Right lung (tissue), 5 donors: Measurements from ENCODE around the gene ADAP1. TPM values are rescaled to one million over a fixed set of nuclear protein-coding genes. Genes with fewer than 3 reads are reported as not detected.
"Not testable (repeated sequence)": the region's sequence is repeated elsewhere in the genome, so short reads cannot be mapped to it uniquely, and the experiment has no call there.

Experiments
- DNase-seq, 2 donors: peaks; one replicate each; pipeline ENCODE4 v3.0.0-alpha.2; 2013
- polyA plus RNA-seq, 5 donors: library from polyadenylated mRNA; unstranded; fragments of 120-200 nt; gene quantifications; one replicate each; pipeline versions ENCODE4 v1.2.1 to v1.2.3, GENCODE V29; 2013; ENCODE audit warnings: inconsistent platforms in 1 of 5, low replicate concordance in 1 of 5; ENCODE audit not compliant: insufficient read length in 5 of 5, insufficient read depth in 1 of 5

Gene ADAP1
- polyA plus RNA-seq, 5 donors, result 4.5 to 10.6 (median 8.1) TPM

DNA sequence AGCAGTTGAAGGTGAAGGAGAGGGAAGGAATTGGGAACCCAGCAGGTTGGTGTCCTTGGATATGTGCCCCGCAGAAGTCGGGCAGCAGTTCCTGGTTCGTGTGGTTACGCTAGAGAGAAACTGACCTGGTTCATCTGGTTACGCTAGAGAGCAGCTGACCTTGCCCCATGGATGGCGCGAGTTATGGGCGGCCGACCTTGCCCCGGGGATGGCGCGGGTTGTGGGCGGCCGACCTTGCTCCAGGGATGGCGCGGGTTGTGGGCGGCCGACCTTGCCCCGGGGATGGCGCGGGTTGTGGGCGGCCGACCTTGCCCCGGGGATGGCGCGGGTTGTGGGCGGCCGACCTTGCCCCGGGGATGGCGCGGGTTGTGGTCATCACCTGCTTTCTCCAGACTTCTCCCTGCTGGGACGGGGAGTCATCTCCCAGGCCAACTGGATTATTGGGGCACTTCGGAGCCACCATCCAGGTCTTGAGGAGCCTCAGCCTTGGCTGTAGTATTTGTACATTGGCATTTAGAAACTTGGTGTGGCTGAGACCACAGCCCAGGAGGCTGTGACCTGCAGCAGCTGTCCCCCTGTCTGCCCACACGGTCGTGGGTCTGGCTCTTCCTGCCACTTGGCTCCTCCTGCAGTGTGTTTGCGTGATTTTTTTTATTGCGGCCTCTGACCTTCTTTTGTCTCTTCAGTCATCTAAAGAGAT, 72.0 kb downstream of the ADAP1 start:
- no peak for DNase-seq

DNA sequence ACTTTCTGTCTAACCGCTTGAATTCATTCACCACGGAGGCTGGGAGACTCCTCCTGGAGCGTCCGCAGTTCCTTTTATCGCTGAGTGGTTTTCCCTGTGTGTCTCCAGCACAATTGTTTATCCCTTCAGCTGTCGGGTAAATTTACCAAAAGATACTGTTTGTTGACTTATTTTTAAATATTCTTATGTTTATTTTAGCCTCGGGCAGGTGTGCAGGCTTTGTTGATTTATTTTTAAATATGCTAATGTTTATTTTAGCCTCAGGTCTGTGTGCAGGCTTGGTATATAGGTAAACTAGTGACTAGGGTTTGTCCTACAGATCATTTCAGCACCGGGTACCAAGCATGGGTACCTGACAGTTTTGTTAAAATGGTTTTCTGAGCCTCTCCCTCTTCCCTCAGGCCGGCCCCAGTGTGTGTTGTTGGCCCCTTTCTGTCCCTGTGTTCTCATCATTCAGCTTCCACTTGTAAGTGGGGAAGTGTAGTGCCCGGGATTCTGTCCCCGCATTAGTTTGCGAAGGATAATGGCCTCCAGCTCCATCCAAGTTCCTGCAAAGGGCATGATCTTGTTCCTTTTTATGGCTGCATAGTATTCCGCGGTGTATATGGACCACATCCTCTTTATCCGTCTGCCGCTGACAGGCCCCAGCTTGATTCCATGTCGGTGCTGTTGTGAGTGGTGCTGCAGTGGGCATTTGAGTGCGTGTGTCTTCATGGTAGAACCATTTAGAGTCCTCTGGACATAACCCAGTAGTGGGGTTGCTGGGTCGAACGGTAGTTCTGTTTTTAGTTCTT, 72.8 kb downstream of the ADAP1 start:
- DNase-seq, result no peak

- DNase-seq, result no peak
These were observed 74.0 kb downstream of the ADAP1 start for GRCh38 chr7:880450-880849.

GRCh38 chr7:879706-880105, 74.8 kb downstream of the ADAP1 start:
- DNase-seq, result no peak

DNA sequence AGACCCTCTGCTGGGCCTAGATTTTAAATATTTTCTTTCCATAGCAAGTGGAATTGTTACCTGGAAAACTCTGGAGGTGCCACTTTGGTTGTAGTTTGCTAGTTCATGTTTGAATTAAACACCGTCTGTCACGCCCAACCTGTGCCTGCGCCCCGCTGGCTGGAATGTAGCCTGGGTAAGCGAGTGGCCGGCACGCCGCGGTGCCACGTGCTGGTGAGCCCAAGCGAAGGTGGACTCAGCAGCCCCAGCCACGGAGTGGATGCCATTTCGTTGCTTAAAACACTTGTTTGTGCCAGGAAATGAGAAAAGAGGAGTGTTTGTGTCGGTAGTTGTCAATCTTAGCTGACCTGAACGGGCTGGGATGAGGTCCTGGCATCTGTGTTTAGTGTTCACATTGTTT, 75.4 kb downstream of the ADAP1 start:
- no peak for DNase-seq

GRCh38 chr7:877312-878232, 76.9 kb downstream of the ADAP1 start:
- no peak for DNase-seq

GRCh38 chr7:876972-877311, 77.5 kb downstream of the ADAP1 start:
- peak in 1 of 2 donors; percentile 38 for DNase-seq

DNA sequence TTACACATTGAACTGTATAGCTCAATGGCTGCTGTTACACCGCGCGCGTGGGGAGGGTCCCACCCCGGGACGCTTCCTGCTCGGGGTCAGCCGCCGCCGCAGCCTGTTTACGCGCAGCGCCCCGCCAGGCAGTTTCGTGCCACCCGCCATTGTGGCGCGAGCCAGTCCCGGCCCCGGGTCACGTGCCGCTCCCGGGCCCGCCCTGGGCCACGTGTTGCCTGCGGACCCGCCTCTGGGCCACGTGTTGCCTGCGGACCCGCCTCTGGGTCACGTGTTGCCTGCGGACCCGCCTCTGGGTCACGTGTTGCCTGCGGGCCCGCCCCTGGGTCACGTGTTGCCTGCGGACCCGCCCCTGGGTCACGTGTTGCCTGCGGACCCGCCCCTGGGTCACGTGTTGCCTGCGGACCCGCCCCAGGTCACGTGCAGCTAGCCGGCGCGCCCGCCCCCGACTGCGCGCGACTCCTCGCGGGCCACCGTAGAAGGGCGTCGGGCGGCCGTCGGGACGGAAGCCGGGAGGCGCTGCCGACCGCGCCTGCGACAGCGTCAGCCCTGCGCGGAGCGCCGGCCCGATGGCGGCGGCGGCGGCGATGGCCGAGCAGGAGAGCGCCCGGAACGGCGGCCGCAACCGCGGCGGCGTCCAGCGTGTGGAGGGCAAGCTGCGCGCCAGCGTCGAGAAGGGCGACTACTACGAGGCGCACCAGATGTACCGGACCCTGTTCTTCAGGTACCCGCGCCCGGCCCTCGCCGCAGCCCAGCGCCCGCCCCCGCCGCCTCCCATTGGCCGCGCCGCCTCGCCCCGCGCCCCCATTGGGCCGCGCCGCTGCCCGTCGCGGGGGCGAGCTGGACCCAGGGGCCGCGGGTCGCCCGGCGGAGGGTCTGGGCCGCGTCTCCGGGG, 78.2 kb downstream of the ADAP1 start, which contains the start of gene GET4:
Gene GET4, plus strand, starts transcription at position 478 of the 895 bp plus-strand sequence. Its CDS starts 92 bp downstream, at position 570.
- DNase-seq, result peak; percentile 95 to 96

DNA sequence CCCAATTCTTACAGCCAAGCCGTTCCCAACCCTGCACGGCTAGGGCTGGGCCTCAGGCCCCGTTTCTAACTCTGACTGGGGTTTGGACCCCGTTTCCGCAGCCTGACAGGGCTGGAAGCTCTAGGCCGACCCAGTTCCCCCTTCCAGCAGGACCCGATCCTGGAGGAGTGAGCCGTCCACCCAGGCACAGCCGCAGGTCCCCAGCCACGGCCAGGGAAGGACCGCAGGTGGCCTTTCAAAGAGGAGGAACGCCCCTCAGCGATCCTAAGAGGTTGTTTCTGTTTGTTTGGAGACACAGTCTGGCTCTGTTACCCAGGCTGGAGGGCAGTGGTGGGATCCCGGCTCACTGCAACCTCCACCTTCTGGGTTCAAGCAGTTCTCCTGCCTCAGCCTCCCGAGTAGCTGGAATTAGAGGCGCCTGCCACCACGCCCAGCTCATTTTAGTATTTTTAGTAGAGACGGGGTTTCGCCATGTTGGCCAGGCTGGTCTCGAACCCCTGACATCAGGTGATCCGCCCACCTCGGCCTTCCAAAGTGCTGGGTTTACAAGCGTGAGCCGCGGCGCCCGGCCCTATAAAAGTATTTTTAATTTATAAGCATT, 78.9 kb downstream of the ADAP1 start:
- no peak for DNase-seq

DNA sequence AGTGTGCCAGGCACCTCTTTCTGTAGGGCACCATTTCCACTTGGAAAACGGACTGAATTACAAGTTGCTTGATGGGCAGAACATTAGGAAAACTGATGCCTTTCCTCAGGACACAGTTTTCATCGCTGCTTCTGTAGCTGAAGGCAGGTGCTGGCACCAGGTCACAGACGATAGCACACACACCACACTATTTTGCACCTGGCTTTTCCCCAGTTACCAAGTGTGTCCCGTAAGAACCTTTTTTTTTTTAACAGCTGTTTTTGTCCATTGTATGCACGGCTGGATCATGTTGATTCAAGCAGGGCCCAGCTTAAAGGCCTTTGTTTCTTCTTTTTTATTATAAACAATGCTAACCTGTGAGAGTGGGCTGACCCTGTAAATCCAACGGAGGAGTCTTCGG, 79.4 kb downstream of the ADAP1 start:
- no peak for DNase-seq

DNA sequence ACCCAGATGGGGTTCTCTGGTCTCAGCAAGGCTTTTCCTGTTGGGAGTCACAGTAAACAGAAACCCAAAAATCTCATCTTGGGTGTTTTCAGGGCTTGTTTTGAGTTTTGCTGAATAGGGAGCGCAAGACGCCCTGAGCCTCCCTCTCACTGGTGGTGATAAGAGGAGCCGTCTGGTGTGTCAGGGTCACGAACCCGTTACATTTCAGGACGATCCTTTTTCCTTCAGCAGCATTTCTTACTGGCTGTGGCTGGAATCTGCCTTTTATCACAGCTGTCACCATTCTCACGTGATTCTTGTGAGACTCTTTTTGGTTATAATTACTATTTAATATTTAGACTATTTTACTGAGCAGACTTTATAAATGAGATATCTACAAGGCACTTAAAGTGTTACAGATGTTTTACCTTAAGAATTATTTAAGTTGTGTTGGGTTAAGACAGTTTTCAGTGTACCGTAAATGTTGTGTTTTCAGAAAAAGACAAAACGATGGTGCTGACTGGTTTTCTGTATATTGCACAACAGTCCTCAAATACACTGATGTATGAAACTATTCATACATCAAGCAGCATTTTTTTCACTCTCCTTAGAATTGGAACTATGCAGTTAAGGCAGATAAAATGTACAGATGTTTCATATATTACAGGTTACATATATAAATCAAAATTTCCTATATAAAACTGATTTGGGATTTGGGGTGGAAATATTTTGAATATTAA, 80.3 kb downstream of the ADAP1 start:
- no peak for DNase-seq

GRCh38 chr7:873367-874002, 81.0 kb downstream of the ADAP1 start:
- peak; percentile 66 to 73 for DNase-seq

- DNase-seq, result not testable (repeated sequence)
These were observed 81.8 kb downstream of the ADAP1 start for GRCh38 chr7:872685-873084.

DNA sequence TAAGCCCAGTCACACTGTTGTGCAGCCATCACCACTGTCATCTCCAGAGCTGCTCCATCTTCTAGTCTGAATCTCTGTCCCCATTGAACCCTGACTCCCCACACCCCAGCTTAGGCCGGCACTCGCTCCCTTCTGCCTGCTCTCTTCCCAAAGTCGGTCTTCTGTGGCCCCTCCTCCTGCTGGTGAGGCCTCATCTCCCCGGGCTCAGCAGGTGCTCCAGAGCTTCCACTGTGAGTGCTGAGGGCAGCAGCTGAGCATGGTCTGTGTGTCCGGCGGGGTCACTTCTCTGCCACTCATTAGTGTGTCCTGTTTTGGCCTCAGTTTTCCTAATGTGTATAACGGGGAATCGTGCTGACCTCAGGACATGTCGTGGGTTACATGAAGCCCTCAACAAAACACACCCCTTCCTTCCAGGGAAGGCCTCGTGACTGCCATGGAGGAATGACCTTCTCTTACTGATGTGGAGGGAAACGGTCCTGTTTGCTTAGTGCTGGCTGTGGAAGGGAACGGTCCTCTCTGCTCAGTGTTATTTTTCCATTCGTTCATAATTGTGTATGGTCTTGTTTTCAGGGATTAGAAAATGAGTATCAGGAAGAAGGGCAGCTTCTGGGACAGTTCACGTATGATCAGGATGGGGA, 82.5 kb downstream of the ADAP1 start:
- no peak for DNase-seq

GRCh38 chr7:869348-869747, 85.1 kb downstream of the ADAP1 start:
- DNase-seq, result no peak

GRCh38 chr7:868189-868486, 86.3 kb downstream of the ADAP1 start:
- DNase-seq, result no peak

DNA sequence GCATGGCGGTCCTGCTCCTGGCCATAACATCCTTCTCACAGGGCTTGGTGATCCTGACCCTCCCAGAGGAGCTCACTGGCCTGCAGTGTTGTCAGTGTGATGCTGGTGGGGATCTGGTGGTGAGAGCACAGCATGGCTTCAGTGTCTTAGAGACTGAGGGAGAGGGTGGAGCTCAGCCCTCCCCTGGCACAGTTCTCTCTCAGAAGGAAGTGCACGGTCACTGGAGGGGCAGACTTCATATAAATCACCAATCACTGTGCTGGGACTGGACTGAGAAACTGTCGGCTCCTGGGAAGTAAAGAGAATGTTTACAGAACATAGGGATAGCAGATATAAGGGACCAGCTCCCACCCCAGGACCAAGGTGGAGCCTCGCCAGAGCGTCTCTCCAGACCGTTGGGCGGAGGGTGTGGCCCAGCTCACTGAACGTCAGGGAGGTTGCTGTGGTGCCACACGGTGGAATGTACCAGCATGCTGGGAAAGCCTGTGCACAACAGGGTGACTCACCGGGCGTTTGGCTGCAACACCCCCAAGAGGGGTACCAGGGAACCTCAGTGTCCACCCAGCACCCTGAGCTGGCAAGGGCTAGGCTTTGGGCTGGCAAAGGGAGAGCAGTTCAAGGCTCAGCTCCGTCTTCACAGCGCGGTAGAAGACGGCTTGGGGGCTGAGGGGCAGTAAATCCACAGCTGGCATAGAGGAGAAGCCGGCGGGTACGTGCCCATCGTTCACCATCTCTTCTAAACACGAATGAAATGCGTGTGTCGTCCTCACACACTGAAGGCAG, 86.9 kb downstream of the ADAP1 start:
- peak; percentile 32 to 37 for DNase-seq

GRCh38 chr7:867001-867405, 87.5 kb downstream of the ADAP1 start:
- peak; percentile 73 to 81 for DNase-seq
